SK-N-SH (cell line): ENCODE measurements around the gene YWHAH.

Source experiments
- FOSL2 ChIP-seq: IDR thresholded peaks from 2 replicates; pipeline ENCODE4 v1.4.0; 2012; ENCODE audit warnings: low read depth, mild to moderate bottlenecking, moderate library complexity, borderline replicate concordance
- MXI1 ChIP-seq: IDR thresholded peaks from 2 replicates; pipeline ENCODE4 v1.6.1; 2012; ENCODE audit warnings: mild to moderate bottlenecking, low read depth, low read length, improper control_type of control experiment
- POLR2AphosphoS5 ChIP-seq: IDR thresholded peaks from 2 replicates; pipeline ENCODE4 v1.6.1; 2012; ENCODE audit warnings: low read depth, low read length
- SIN3A ChIP-seq: IDR thresholded peaks from 2 replicates; pipeline ENCODE4 v1.6.1; 2012; ENCODE audit warnings: low read depth, mild to moderate bottlenecking, low read length, moderate library complexity, borderline replicate concordance
- TAF1 ChIP-seq: IDR thresholded peaks from 2 replicates; pipeline ENCODE4 v1.6.1; 2012; ENCODE audit warnings: low read depth, mild to moderate bottlenecking, low read length, moderate library complexity, borderline replicate concordance
- TCF12 ChIP-seq: IDR thresholded peaks from 2 replicates; pipeline ENCODE4 v1.4.0; 2012
- YY1 ChIP-seq: IDR thresholded peaks from 2 replicates; pipeline ENCODE4 v1.4.0; 2012; ENCODE audit warnings: low read depth, mild to moderate bottlenecking
- TF ChIP-seq, protein P1 (sequence below): fragments of 200-600 bp; sonication (generic); IDR thresholded peaks from 2 replicates; pipeline ENCODE4 v1.6.1; 2017; ENCODE audit warnings: antibody characterized with exemption, mild to moderate bottlenecking, moderate library complexity
- TF ChIP-seq, protein P2 (sequence below): IDR thresholded peaks from 2 replicates; pipeline ENCODE4 v1.4.0; 2012; ENCODE audit warnings: low read depth
- TF ChIP-seq, protein P3 (sequence below): fragments of 150-350 bp; IDR thresholded peaks from 2 replicates; pipeline ENCODE4 v1.6.1; 2017; ENCODE audit warnings: antibody characterized with exemption, low read length, low read depth, borderline replicate concordance
- TF ChIP-seq, protein P4 (sequence below): IDR thresholded peaks from 2 replicates; pipeline ENCODE4 v1.6.1; 2012; ENCODE audit warnings: mild to moderate bottlenecking, low read depth, low read length, moderate library complexity

DNA sequence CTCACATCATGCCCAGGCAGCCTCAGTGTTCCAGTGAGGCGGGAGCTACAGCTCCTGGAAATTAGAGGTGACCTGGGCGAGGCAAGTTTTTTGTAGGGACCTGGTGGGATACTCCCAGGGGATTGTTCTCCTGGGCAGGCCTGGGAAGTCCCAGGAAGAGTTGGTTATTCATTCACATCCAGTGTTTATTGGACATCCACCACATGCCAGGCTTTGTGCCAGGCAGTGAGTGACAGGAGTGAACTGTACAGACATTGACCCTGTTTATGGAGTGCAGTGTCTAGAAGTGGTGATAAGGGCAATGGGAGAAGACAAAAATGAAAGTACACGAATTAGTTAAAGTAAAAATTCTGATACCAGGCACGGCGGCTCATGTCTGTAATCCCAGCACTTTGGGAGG lies 29.4 kb downstream of the YWHAH start:
- TF ChIP-seq, protein P1, sequence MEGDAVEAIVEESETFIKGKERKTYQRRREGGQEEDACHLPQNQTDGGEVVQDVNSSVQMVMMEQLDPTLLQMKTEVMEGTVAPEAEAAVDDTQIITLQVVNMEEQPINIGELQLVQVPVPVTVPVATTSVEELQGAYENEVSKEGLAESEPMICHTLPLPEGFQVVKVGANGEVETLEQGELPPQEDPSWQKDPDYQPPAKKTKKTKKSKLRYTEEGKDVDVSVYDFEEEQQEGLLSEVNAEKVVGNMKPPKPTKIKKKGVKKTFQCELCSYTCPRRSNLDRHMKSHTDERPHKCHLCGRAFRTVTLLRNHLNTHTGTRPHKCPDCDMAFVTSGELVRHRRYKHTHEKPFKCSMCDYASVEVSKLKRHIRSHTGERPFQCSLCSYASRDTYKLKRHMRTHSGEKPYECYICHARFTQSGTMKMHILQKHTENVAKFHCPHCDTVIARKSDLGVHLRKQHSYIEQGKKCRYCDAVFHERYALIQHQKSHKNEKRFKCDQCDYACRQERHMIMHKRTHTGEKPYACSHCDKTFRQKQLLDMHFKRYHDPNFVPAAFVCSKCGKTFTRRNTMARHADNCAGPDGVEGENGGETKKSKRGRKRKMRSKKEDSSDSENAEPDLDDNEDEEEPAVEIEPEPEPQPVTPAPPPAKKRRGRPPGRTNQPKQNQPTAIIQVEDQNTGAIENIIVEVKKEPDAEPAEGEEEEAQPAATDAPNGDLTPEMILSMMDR: no peak
- TF ChIP-seq SIN3A (no peak), MXI1 (no peak), POLR2AphosphoS5 (no peak), TAF1 (no peak), YY1 (no peak), FOSL2 (no peak), TCF12 (no peak)
- TF ChIP-seq, protein P2, sequence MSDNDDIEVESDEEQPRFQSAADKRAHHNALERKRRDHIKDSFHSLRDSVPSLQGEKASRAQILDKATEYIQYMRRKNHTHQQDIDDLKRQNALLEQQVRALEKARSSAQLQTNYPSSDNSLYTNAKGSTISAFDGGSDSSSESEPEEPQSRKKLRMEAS: no peak
- TF ChIP-seq, protein P3, sequence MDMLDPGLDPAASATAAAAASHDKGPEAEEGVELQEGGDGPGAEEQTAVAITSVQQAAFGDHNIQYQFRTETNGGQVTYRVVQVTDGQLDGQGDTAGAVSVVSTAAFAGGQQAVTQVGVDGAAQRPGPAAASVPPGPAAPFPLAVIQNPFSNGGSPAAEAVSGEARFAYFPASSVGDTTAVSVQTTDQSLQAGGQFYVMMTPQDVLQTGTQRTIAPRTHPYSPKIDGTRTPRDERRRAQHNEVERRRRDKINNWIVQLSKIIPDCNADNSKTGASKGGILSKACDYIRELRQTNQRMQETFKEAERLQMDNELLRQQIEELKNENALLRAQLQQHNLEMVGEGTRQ: no peak
- TF ChIP-seq, protein P4, sequence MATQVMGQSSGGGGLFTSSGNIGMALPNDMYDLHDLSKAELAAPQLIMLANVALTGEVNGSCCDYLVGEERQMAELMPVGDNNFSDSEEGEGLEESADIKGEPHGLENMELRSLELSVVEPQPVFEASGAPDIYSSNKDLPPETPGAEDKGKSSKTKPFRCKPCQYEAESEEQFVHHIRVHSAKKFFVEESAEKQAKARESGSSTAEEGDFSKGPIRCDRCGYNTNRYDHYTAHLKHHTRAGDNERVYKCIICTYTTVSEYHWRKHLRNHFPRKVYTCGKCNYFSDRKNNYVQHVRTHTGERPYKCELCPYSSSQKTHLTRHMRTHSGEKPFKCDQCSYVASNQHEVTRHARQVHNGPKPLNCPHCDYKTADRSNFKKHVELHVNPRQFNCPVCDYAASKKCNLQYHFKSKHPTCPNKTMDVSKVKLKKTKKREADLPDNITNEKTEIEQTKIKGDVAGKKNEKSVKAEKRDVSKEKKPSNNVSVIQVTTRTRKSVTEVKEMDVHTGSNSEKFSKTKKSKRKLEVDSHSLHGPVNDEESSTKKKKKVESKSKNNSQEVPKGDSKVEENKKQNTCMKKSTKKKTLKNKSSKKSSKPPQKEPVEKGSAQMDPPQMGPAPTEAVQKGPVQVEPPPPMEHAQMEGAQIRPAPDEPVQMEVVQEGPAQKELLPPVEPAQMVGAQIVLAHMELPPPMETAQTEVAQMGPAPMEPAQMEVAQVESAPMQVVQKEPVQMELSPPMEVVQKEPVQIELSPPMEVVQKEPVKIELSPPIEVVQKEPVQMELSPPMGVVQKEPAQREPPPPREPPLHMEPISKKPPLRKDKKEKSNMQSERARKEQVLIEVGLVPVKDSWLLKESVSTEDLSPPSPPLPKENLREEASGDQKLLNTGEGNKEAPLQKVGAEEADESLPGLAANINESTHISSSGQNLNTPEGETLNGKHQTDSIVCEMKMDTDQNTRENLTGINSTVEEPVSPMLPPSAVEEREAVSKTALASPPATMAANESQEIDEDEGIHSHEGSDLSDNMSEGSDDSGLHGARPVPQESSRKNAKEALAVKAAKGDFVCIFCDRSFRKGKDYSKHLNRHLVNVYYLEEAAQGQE: no peak
